HG03571 (cell line): ENCODE results near the gene FLOT1.
"Not testable (repeated sequence)": the region's sequence is repeated elsewhere in the genome, so short reads cannot be mapped to it uniquely, and the experiment has no call there.

Experiments
- ATAC-seq: cut with Tn5 transposase; IDR thresholded peaks from one replicate; pipeline ENCODE4 v1.9.1; 2021; ENCODE audit not compliant: unreplicated experiment

Gene FLOT1

GRCh38 chr6:30723843-30724741 lies 18.4 kb downstream of the FLOT1 start:
- ATAC-seq, result not testable (repeated sequence)

- not testable (repeated sequence) for ATAC-seq
These were observed 19.2 kb downstream of the FLOT1 start for GRCh38 chr6:30723159-30723842.

DNA sequence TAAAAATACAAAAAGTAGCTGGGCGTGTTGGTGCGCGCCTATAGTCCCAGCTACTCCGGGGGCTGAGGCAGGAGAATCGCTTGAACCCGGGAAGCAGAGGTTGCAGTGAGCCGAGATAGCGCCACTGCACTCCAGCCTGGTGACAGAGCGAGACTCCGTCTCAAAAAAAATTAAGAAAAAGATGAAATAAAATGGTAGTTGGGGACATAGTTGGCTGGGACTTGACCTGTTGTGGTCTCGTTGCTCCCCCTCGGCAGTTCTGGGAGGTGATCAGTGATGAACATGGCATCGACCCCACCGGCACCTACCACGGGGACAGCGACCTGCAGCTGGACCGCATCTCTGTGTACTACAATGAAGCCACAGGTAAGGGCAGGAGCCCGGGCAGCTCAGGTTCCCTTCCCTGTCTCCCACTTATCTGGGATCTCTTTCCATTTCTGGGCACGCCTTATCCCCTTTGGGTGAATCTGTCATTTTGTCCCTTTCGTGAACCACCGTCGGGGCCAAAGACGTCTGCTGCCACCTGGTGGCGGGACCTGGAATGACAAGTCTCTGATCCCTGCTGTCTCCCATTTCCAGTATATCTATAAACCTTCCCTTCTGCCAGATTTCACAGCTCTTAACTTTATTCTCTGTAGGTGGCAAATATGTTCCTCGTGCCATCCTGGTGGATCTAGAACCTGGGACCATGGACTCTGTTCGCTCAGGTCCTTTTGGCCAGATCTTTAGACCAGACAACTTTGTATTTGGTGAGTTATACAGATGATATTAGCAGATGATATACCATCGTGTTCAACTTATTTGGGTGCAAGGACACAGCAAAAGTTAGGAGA lies 20.0 kb downstream of the FLOT1 start:
- no peak for ATAC-seq

DNA sequence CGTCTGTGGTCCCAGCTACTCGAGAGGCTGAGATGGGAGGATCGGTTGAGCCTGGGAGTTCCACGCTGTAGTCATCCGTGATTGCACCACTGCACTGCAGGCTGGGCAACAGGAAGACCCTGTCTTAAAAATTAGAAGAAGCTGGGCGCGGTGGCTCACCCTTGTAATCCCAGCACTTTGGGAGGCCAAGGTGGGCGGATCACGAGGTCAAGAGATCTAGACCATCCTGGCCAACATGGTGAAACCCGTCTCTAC lies 20.5 kb downstream of the FLOT1 start:
- ATAC-seq, result not testable (repeated sequence)

DNA sequence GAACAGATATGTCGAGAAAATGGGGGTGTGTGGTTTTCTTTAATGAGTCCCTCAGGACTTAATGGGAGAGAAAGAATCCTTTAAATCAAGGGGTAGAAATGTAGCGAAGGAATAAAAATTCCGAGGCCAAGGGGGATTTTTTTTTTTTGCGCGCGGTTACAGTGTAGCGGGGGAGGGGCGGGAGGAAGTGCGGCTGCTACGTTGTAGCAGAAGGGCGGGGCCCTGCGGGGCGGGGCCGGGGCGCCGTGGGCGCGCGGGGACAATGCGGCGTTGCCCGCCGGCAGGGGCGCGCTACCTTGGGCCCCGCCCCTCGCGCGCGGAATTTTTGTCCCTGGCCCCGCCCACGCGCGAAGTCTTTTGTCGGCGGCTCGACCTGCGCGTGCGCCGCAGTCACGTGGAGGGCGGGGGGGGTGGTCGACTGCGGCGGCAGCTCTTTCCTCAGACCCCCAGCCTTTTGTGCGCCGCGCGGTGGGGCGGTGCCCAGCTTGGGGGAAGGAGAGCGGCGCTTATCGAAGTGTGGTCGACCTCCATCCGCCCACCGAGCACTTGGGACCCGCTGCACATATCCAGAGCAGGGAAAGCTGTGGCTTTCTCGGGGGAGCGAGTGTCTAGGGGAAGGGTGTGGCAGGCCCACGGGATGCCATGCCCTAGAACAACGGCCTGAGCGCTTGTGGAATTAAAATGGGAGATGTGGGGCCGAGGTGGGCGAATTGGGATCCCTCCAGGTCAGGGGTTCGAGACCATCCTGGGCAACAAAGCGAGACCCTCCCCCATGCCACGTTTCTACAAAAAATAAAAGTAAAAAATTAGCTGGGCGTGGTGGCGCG lies 21.1 kb downstream of the FLOT1 start:
- ATAC-seq, result no peak

DNA sequence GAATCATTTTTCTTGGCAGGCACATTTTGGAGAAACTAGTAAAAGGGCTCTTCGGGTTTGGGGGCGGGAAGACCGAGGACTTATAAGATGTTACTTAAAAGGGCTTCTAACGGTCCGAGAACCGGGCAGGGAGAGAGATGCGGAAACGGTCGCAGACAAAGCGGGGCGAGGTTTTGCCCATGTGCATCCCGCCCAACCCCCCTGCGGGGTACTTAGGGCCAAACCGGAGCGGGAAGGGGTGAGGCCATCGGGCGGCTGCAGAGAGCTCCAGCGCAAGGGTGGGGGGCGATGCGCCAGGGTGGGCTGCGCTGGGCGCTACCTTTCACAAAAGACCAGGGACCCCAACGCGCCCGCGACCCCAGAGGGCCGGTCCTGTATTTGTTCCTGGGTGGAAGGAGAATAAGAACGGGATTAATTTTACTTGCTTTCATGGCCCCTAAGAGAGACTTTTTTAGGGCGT lies 21.7 kb downstream of the FLOT1 start:
- no peak for ATAC-seq

DNA sequence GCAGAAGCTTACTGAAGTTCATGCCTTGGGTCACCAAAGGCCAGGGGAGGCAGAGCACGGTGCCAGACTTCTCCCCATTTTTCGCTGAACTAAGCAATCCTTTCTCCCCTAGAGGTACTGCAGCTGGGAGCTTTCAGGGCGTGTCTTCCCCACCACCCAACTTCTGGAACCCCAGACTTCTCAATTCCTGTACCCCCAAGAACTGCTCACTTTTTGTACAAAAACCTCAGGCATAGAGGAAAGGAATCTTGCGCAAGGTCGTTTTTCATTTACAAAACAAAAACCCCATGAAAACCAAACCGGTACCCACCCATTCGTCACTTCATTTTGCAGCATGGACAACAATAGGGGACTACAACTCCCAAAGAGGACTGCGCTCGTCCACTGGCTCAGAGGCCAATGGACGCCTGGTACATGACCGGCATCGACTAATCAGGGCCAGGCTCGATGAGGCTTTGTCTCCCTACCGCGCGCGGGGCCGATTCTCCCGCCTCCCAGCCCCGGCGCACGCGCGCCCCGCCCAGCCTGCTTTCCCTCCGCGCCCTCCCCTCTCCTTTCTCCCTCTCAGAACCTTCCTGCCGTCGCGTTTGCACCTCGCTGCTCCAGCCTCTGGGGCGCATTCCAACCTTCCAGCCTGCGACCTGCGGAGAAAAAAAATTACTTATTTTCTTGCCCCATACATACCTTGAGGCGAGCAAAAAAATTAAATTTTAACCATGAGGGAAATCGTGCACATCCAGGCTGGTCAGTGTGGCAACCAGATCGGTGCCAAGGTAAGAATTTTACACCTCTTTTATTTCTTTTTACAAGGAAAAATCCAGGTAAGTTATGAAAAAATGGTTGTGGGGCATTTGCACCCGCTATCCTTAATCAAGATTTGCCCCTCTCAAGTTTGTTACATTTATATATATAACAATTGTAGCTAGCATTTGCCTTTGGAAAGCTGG lies 22.4 kb downstream of the FLOT1 start, which contains the start of gene TUBB:
TSS of gene TUBB (plus strand) at position 562 of the 947 bp plus-strand sequence. CDS start at position 717, 155 bp downstream.
- no peak for ATAC-seq

- ATAC-seq, result no peak
These were observed 23.1 kb downstream of the FLOT1 start for GRCh38 chr6:30719356-30719755.

DNA sequence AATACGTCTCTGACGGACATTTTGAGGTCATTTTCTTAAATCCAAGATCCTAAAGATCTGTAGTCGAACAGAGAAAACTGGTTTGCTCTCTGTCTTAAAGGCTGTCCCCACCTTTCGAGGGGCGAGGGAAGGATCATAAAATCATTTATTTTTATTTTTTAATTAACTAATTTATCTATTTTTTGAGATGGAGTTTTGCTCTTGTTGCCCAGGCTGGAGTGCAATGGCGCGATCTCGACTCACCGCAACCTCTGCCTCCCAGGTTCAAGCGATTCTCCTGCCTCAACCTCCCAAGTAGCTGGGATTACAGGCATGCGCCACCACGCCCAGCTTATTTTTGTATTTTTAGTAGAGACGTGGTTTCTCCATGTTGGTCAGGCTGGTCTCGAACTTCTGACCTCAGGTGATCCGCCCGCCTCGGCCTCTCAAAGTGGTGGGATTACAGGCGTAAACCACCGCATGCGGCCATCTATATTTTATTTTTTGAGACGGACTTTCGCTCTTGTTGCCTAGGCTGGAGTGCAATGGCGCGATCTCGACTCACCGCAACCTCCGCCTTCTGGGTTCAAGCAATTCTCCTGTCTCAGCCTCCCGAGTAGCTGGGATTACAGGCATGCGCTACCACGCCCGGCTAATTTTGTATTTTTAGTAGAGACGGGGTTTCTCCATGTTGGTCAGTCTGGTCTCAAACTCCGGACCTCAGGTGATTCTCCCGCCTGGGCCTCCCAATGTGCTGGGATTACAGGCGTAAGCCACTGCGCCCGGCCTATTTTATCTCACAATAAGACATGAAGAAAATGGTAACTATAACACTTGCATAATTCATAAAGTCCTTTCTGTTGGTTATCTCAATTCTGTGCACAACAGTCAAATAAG lies 24.4 kb downstream of the FLOT1 start:
- ATAC-seq, result not testable (repeated sequence)

DNA sequence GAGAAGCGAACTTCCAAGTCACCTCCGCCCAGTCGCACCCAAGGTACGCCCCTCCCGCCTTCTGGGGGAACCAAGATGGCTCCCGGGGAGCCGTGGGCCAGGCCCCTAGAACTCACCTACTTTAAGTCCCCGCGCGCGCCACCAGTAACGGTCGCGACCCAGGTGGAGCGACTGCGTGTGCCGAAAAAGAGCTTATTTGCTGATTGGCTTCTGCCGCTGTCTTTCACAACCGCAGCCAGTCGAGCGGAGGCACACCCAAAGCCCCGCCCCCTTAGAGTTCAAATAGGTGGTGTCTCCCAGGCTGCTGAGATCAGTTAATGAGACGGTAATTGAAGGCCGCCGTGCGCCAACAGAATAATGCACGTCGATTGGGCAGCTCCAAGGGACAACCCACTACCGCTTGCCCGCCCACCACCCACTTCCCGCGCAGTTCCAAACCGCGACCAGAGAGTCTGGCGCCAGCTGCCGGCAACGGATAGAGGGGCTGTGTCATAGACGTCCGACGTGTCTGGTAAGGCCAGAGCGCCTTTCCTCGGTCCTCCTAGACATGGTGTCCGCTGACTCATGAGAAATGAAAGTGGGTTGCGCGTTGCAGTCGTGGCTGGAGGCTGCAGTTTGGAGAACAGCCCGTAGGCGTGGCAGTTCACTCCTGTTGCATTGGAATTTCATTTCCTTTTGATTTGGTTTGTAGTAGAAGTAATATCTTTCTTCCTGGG lies 25.2 kb downstream of the FLOT1 start, which contains the start of gene MDC1:
TSS of gene MDC1 (minus strand) at position 153 of the 716 bp plus-strand sequence. CDS start 2,106 bp downstream, outside the sequence.
- peak; percentile 55 for ATAC-seq

- ATAC-seq, result no peak
These were observed 25.7 kb downstream of the FLOT1 start for GRCh38 chr6:30716879-30717128.

- ATAC-seq, result no peak
These were observed 28.2 kb downstream of the FLOT1 start for GRCh38 chr6:30714263-30714662.

DNA sequence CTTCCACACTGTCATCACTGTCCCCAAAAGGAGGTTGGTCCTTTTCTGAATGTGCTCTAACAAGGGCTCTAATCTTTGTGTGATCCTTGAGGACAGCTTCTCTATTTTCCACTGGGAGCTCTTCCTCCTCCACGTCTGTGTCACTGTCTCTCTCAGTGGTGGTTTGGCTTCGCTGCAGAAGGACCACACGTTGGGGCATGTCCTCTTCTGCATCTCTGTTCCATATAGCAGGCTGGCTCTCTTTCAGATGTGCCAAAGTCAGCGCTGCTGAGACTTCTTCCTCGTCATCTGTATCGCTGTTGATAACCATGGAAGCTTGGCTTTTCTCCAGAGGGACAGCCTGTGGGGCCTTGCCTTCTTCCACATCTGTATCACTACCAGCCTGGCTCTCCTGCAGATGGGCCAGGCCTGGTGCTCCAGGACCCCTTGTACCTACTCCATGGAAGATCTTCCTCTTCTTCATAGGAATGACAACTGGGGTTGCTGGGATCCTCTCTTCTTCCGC lies 30.0 kb downstream of the FLOT1 start:
- no peak for ATAC-seq

- no peak for ATAC-seq
These were observed 30.6 kb downstream of the FLOT1 start for GRCh38 chr6:30711758-30712380.

GRCh38 chr6:30709101-30709868 lies 33.2 kb downstream of the FLOT1 start:
- no peak for ATAC-seq

DNA sequence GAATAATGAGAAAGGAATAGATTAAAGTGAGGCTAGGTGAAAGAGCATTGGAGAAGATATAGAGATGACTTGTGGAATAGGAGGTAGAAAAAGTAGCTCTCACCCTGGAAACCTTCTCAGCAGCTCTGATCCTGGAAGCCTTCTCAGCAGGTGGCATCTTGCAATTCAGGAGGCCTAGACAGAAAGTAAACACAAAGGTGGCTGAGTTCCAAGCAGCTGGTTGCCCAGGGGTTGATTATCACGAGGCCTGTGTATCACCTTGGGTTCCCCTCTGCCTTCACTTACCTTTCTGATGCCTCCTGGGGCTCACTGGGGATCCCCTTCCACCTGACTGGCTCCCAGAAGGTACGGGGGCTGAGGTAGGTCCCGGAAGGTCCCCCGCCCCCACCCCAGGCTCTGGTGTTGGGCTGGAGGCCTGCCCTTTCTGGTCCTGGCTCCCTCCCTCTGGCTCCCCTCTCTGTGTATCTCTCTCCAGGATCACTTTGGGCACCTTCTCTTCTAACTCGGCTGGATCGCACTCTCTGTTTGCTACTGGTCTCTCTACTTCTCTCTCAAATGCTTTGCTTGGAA lies 35.1 kb downstream of the FLOT1 start:
- no peak for ATAC-seq
